IgD-negative memory B cell (primary cell): ENCODE results near the gene NDST4. TPM values are rescaled to one million over a fixed set of nuclear protein-coding genes. Genes with fewer than 3 reads are reported as not detected.
A peak's percentile ranks its signal among the peaks of the same experiment; 100 is the strongest.
"Not testable (repeated sequence)": the region's sequence is repeated elsewhere in the genome, so short reads cannot be mapped to it uniquely, and the experiment has no call there.

Experiments used
- H3K27ac Mint-ChIP-seq, 3 donors: one replicate each; pipeline ENCODE4 v1.8.0; 2020 to 2022; ENCODE audit warnings: mild to moderate bottlenecking in 3 of 3, mixed read lengths in 3 of 3, moderate library complexity in 1 of 3
- H3K27me3 Mint-ChIP-seq: one replicate; pipeline ENCODE4 v1.8.0; 2021; ENCODE audit warnings: mixed read lengths
- H3K36me3 Mint-ChIP-seq: one replicate; pipeline ENCODE4 v1.8.0; 2020; ENCODE audit warnings: mild to moderate bottlenecking, mixed read lengths
- H3K4me1 Mint-ChIP-seq, 3 donors: one replicate each; pipeline ENCODE4 v1.8.0; 2020 to 2022; ENCODE audit warnings: mixed read lengths in 3 of 3, mild to moderate bottlenecking in 1 of 3
- H3K4me3 Mint-ChIP-seq, 4 donors: one replicate each; pipeline ENCODE4 v1.8.0; 2020 to 2022; ENCODE audit warnings: mild to moderate bottlenecking in 4 of 4, mixed read lengths in 4 of 4, moderate library complexity in 3 of 4
- H3K9me3 Mint-ChIP-seq, 3 donors: one replicate each; pipeline ENCODE4 v1.8.0; 2020 to 2021; ENCODE audit warnings: mixed read lengths in 3 of 3, mild to moderate bottlenecking in 1 of 3
- polyA plus RNA-seq: library from polyadenylated mRNA; unstranded; fragments of 300-500 nt; fragmentation: Illumina TruSeq; gene quantifications from one replicate; pipeline ENCODE4 v1.2.3, GENCODE V29; 2021

Gene NDST4
- polyA plus RNA-seq, 1 donor from 2014 or later: not detected

DNA sequence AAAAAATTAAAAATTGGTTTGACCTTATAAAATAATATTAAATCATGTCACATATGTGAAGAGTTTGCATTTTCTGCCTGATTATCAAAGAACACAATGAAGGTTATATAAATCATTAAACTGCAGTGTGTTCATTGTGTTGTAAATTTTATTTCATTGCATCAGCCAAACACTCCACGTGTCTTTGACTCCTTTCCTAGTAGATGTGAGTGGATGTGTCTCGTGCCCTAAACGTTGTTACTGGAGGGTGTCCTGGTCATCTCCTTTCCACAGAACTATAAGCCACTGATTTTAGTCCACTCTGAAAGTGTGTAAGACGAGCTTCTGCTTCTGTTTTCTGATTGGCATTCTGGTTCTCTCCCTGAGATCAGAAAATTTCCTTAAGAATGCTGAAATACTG lies 127.3 kb downstream of the NDST4 start:
- Mint-ChIP-seq H3K27ac (no peak overlapping the region), H3K4me3 (no peak overlapping the region), H3K27me3 (no peaks in the 10 kb centered on the region), H3K9me3 (peaks cover 2 to 12% (median 4%) of the 10 kb centered on the region in 3 donors), H3K4me1 (no peaks in the 10 kb centered on the region), H3K36me3 (no peaks in the 10 kb centered on the region)

DNA sequence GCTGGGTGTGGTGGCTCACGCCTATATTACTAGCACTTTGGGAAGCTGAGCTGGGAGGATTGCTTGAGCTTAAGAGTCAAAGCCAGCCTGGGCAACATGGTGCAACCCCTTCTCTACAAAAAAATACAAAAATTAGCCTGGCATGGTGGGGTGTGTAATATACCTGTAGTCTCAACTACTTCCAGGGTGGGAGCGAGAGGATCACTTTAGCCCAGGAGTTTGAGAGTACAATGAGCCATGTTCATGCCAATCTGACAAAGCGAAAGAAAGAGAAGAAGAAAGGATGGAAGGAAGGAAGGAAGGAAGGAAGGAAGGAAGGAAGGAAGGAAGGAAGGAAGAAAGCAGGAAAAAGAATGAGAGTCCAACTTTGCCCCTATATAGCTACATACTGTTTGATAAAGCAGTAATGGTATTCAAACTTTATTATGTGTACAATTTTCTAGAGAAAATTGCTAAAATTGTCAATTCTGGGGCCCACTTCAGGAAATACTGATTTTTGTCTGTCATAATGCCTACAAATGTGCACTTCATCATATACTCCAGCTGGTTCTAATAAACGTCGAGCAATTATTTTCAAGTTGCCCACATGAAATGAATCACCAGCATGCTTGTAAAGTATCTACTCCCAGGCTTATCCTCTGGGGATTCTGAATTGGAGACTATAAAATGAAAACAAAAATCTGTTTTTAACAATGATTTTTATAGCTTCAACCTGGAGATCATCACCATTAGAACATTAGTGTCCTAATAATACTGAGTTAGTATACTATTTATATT lies 132.3 kb downstream of the NDST4 start:
- H3K27ac Mint-ChIP-seq: no peak overlapping the region
- H3K4me1 Mint-ChIP-seq: peaks cover 0 to 1% (median 0%) of the 10 kb centered on the region in 3 donors
- no peak overlapping the region for H3K4me3 Mint-ChIP-seq

DNA sequence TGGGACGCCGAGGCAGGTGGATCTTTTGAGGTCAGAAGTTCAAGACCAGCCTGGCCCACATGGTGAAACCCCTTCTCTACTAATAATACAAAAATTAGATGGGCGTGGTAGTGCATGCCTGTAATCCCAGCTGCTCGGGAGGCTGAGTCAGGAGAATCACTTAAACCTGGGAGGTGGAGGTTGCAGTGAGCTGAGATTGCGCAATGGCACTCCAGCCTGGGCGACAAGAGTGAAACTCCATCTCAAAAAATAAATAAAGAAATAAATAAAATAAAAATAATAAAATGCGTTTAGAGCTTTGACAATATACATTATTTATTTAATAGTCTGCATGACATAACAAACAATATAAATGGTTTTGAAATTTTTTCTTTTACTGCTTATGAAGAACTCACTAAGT lies 133.0 kb downstream of the NDST4 start:
- H3K27me3 Mint-ChIP-seq, H3K4me1 Mint-ChIP-seq, H3K36me3 Mint-ChIP-seq, H3K4me3 Mint-ChIP-seq, H3K9me3 Mint-ChIP-seq, H3K27ac Mint-ChIP-seq: not testable (repeated sequence)

More for the DNA sequence above, 132.3 kb downstream of the NDST4 start:
- Mint-ChIP-seq H3K36me3 (no peaks in the 10 kb centered on the region), H3K9me3 (peaks cover 4 to 12% (median 6%) of the 10 kb centered on the region in 3 donors), H3K27me3 (no peaks in the 10 kb centered on the region)

DNA sequence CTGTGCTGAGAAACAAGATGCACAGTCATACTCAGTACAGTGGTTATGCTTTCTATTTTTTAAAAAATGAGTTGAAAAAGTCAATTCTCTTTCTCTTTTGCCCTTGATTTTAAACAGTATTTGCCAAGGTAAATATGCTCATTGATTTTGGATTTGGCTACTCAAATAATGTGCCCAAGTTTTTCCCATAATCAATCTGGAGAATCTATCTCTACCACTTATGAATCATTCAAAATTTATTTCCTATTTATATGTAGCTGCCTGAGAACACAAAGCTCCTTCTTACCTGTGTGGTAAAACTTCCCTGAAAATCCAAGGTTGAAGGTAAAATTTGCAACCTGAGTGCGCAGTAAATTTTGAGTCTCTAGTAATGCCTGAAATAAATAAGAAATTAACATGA lies 136.5 kb downstream of the NDST4 start:
- Mint-ChIP-seq H3K4me1 (peaks cover 0 to 1% (median 0%) of the 10 kb centered on the region in 3 donors), H3K27ac (no peak overlapping the region), H3K36me3 (no peaks in the 10 kb centered on the region), H3K4me3 (no peak overlapping the region), H3K27me3 (no peaks in the 10 kb centered on the region), H3K9me3 (peaks cover 0 to 2% (median 1%) of the 10 kb centered on the region in 3 donors)

DNA sequence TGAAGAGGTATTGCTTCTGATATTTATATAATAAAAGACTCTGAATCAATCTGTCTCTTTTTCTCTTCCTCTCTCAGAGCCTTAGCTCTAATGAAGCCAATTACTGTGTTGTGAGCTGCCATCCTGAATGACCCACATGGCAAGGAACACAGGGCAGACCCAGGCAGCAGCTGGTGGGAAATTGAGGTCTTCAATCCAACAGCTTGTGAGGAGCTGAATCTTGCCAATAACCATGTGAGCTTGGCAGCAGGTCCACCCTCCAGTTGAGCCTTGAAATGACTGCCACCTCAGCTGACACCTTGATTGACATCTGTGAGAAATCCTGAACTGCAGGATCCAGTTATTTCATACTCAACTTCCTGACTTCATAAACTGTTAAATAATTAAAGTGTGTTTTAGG lies 149.4 kb downstream of the NDST4 start:
- Mint-ChIP-seq H3K9me3 (peaks cover 0 to 4% (median 0%) of the 10 kb centered on the region in 3 donors), H3K27ac (no peak overlapping the region), H3K27me3 (no peaks in the 10 kb centered on the region), H3K4me1 (no peaks in the 10 kb centered on the region), H3K36me3 (no peaks in the 10 kb centered on the region), H3K4me3 (no peak overlapping the region)

DNA sequence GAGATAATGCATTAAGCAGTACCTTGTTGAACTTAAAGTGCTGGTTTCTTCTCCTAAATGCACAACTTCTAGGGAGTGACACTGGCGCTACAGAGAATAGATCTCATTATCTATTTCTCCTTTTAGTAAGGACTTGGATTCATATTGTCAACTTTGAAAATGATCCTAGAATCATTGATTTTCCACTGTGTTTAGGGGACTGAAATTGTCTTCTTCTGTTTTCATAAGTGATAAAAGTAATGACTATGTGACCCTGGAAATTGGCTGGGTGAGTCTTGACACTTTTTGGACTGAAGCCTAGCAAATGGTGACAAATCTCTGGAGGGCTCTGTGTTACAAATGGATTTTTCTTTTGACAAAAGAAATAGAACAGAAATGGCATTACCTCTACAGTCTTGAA lies 167.8 kb downstream of the NDST4 start:
- Mint-ChIP-seq H3K36me3 (no peaks in the 10 kb centered on the region), H3K4me3 (no peak overlapping the region), H3K9me3 (peaks cover 0 to 3% (median 0%) of the 10 kb centered on the region in 3 donors), H3K27ac (no peak overlapping the region), H3K27me3 (no peaks in the 10 kb centered on the region), H3K4me1 (no peaks in the 10 kb centered on the region)

DNA sequence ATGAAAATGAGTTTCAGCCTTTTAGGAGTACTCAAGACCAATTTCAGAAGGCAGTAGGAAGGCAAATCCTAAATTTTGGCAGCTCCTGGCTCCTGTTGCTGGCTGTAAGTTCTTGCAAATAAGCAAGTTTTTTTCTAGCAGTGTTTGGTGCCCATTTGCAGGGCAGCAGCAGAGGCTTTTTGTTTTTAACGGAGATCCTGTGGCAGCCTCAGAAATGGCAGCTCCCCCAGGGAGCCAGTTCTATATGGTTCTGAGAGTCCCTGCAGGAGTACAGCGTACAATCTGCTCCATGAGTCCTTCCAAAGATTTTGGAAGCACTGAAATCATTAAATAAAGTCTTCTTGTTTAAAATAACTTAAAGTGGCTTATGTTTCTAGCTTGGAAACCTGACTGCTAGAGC lies 171.9 kb downstream of the NDST4 start:
- Mint-ChIP-seq H3K4me3 (no peak overlapping the region), H3K27me3 (no peaks in the 10 kb centered on the region), H3K27ac (no peak overlapping the region), H3K9me3 (peaks cover 0 to 3% (median 0%) of the 10 kb centered on the region in 3 donors), H3K4me1 (no peaks in the 10 kb centered on the region), H3K36me3 (no peaks in the 10 kb centered on the region)

DNA sequence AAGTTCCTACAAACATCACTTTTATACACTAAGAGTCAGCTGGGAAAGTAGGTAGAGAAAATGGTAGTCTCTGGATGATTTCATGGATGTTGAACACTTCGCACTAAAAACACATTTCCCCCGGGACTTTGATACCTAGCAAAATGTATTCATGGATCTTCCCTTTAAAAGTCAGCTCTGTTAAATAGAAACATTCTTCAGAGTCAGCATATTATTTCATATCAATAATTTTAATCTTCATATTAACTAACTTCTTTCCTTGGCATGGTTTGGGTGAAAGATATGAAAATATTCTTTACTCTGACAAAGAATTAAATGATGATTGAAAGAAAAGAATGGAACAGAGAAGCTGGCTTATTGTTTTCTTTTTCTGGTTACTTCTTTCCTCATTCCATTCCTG lies 185.5 kb downstream of the NDST4 start:
- Mint-ChIP-seq H3K9me3 (peaks cover 0 to under 1% (median 0%) of the 10 kb centered on the region in 3 donors), H3K27me3 (no peaks in the 10 kb centered on the region), H3K36me3 (no peaks in the 10 kb centered on the region), H3K4me1 (no peaks in the 10 kb centered on the region), H3K4me3 (no peak overlapping the region), H3K27ac (no peak overlapping the region)

DNA sequence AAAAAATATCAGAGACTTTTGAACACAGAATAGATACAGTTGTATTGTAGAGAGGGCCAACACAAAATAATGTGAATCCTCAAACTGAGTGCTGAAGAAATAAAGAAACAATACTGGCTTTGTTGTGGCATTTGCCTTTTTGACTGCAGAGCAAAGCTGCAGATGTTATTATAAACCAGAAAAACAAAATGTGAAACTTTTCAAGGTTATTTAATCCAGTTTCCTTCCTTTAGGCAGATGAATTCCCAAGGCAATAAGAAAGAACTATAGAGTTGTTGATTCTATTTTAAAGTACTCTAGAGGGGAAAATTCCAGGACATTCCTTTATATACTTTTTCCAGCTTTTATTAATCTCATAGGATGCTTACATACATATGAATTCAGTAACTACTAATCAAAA lies 186.8 kb downstream of the NDST4 start:
- Mint-ChIP-seq H3K4me1 (no peaks in the 10 kb centered on the region), H3K27me3 (no peaks in the 10 kb centered on the region), H3K27ac (no peak overlapping the region), H3K4me3 (no peak overlapping the region), H3K36me3 (no peaks in the 10 kb centered on the region), H3K9me3 (peaks cover 0 to 2% (median 0%) of the 10 kb centered on the region in 3 donors)

DNA sequence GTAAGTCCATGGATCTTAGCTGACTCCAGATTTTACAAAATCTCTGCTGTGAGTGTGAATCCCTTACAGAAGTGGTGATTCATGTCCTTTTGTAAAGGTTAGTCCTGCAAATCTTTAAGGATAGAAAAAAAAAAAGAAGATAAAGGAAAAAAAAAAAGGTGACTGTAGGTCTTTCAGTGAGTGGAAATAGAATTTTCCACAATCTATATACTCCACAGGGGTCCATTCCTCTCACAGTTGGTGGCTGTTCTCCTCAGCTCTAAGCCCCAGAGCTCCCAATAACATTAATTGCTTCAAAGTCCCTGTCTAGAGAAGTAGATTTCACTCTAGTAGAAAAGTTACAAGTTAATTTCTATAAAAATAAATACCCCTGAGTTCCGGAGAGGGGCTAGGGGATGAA lies 189.1 kb downstream of the NDST4 start:
- Mint-ChIP-seq H3K9me3 (peaks cover 0 to 2% (median 0%) of the 10 kb centered on the region in 3 donors), H3K4me3 (no peak overlapping the region), H3K27ac (no peak overlapping the region), H3K36me3 (no peaks in the 10 kb centered on the region), H3K27me3 (no peaks in the 10 kb centered on the region), H3K4me1 (no peaks in the 10 kb centered on the region)

DNA sequence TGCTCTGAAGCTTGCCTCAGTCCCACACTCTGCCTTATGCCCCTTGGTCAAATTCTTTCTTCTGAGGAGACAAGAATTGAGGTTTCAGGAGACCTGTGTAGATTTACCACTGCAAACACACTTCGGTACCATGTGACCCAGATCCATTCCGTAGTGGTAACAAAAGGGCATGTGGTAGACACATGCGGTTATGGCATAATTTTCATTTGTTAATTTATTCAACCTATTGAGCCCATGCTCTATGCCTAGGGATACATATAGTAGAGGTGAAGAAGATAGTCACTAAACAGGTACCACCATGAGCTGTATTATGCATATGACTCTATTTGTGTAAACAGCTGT lies 190.9 kb downstream of the NDST4 start:
- Mint-ChIP-seq H3K9me3 (peaks cover 0 to 2% (median 0%) of the 10 kb centered on the region in 3 donors), H3K4me1 (no peaks in the 10 kb centered on the region), H3K27me3 (no peaks in the 10 kb centered on the region), H3K27ac (no peak overlapping the region), H3K4me3 (no peak overlapping the region), H3K36me3 (no peaks in the 10 kb centered on the region)

DNA sequence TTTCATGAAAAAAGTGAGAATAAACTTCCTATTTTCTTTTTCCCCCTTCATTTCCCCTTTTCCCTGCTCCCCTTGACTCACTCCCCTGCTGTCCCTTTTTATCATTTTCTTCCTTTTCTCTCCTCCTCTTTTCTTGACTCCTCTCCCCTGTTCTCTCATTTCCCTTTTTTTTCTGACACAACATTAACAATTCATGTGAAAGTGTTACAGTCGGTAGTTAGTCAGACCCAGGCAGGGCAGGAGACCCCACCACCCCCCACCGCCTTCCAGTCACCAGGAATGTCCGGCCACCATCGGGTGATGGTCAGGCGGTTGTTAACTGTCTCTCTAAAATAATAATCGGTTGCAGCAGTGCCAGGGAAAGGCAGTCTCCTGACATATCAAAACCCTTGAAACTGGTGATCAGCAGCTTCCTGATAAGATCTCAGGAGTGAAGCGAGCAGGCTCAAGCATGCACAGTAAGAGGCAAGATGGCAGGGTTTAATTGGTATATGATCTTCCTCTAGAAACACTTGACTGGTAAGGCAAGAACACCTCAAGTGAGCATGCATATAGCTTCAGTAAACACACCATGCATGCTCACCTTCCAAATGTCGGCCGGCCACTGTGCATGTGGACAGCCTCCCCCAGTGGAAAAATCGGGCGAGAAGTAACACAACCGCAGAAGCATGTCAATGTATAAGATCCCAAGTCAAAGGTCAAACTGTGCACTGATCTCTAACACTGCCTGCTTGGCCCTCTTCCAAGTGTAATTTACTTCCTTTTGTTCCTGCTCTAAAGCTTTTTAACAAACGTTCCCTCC lies 191.4 kb downstream of the NDST4 start:
- no peaks in the 10 kb centered on the region for H3K4me1 Mint-ChIP-seq
- H3K27ac Mint-ChIP-seq: no peak overlapping the region
- H3K9me3 Mint-ChIP-seq: peaks cover 0 to 2% (median 0%) of the 10 kb centered on the region in 3 donors
- H3K36me3 Mint-ChIP-seq: no peaks in the 10 kb centered on the region
- H3K4me3 Mint-ChIP-seq: peak overlapping the region in 1 of 4 donors; percentile 7
- no peaks in the 10 kb centered on the region for H3K27me3 Mint-ChIP-seq

DNA sequence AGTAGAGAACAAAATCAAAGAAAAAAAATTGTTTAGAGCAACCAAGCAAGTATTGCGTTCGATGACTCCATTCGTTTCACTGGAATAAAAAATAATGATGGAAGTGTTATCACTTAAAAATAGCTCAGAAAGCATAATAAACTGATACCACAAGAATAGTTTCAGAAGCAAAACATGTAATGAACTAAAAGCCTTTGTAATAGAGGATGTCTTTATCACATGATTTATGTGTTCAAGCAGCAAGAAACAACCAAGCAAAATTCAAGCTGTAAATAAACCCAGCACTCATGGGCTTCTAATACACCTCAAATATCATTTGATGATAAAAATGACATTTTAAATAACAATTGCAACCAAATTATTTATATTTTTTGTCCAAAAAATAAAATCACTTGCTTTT lies 192.2 kb downstream of the NDST4 start:
- no peaks in the 10 kb centered on the region for H3K4me1 Mint-ChIP-seq
- no peak overlapping the region for H3K4me3 Mint-ChIP-seq
- peaks cover 0 to 2% (median 0%) of the 10 kb centered on the region in 3 donors for H3K9me3 Mint-ChIP-seq
- no peaks in the 10 kb centered on the region for H3K27me3 Mint-ChIP-seq
- H3K36me3 Mint-ChIP-seq: no peaks in the 10 kb centered on the region
- H3K27ac Mint-ChIP-seq: no peak overlapping the region

DNA sequence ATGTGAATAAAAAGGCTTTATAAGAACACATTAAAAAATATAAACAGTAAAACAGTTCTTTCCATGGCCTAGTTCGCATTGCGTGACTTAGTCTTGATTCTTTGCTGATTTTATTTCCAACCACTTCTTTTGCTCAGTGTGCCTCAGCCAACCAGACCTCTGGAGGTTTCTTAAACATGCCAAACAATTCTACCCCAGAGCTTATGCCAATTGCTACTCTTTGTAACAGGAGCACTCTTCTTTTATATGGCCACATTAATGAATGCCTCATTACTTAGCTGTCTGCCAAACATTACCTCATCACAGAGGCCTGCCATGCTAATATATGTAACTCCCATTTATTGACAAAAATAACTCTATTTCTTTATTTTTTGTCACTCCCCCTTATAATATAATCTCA lies 202.3 kb downstream of the NDST4 start:
- Mint-ChIP-seq H3K4me3 (no peak overlapping the region), H3K27me3 (no peaks in the 10 kb centered on the region), H3K36me3 (no peaks in the 10 kb centered on the region), H3K9me3 (peaks cover 0 to 2% (median 0%) of the 10 kb centered on the region in 3 donors), H3K4me1 (no peaks in the 10 kb centered on the region), H3K27ac (no peak overlapping the region)

DNA sequence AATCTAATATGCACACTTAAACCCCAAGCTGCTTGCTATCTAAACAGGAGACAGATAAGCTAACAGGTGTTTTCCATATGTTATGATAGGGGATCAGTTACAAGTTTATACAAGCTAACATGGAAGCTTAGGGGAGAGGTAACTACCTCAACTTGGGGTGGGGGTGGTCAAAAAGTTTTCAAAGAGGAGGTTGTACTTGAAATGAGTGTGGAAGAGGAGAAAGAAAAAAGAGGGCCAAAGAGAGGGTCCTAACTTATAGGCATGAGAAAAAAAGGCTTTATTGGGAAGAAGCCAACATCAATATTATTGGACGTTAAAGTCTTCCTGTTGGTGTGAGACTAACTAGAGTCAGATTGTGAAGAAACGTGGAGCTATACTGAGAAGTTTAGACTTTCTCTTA lies 205.9 kb downstream of the NDST4 start:
- Mint-ChIP-seq H3K27ac (no peak overlapping the region), H3K4me1 (no peaks in the 10 kb centered on the region), H3K4me3 (no peak overlapping the region), H3K27me3 (no peaks in the 10 kb centered on the region), H3K36me3 (no peaks in the 10 kb centered on the region), H3K9me3 (peaks cover 0 to 2% (median 0%) of the 10 kb centered on the region in 3 donors)

DNA sequence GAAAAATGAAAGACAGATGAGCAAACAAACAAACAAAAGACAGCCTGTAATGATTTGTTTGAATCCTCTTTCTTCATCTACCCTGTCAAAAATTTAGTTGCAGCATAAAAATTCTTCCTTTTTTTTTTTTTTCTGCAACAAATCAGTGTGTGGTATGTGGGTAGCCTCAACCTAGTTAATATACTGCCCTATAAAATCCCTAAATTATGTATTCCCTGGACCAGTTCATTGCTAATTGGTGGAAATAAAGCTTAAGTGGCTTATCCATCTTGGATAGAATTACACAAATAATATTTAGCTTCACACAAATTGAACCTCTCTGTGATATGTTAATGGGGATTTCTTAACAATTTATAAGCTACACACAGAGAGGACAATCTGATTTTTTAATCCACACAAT lies 208.4 kb downstream of the NDST4 start:
- Mint-ChIP-seq H3K36me3 (no peaks in the 10 kb centered on the region), H3K9me3 (no peaks in the 10 kb centered on the region), H3K4me1 (no peaks in the 10 kb centered on the region), H3K27ac (no peak overlapping the region), H3K4me3 (no peak overlapping the region), H3K27me3 (no peaks in the 10 kb centered on the region)
